HG03354 (cell line): Measurements from ENCODE around the gene IL24.
"Not testable (repeated sequence)": the region's sequence is repeated elsewhere in the genome, so short reads cannot be mapped to it uniquely, and the experiment has no call there.

Experiments used
- ATAC-seq: cut with Tn5 transposase; IDR thresholded peaks from one replicate; pipeline ENCODE4 v1.9.1; 2021; ENCODE audit warnings: mild to moderate bottlenecking; ENCODE audit not compliant: unreplicated experiment, poor library complexity, severe bottlenecking

IL24 gene

GRCh38 chr1:206897175-206897574, at the start of gene IL24:
IL24 (plus strand) TSS chr1:206897443; CDS start chr1:206897833, 390 bp downstream.
- ATAC-seq, result no peak

- ATAC-seq, result no peak
These were observed 49.3 kb upstream of the IL24 start for GRCh38 chr1:206847946-206848345.

GRCh38 chr1:206850401-206850800, 46.8 kb upstream of the IL24 start:
- ATAC-seq, result no peak

- ATAC-seq, result no peak
These were observed 45.8 kb upstream of the IL24 start for GRCh38 chr1:206851341-206852010.

GRCh38 chr1:206852662-206853061, 44.6 kb upstream of the IL24 start:
- ATAC-seq, result not testable (repeated sequence)

- ATAC-seq, result not testable (repeated sequence)
These were observed 43.5 kb upstream of the IL24 start for GRCh38 chr1:206853696-206854095.

GRCh38 chr1:206854401-206855129, 42.7 kb upstream of the IL24 start:
- no peak for ATAC-seq

GRCh38 chr1:206855859-206856258, 41.4 kb upstream of the IL24 start:
- ATAC-seq, result no peak

GRCh38 chr1:206856674-206857464, 40.4 kb upstream of the IL24 start:
- ATAC-seq, result no peak

GRCh38 chr1:206859082-206859521, 38.1 kb upstream of the IL24 start:
- no peak for ATAC-seq

- ATAC-seq, result no peak
These were observed 37.1 kb upstream of the IL24 start for GRCh38 chr1:206860165-206860564.

GRCh38 chr1:206863266-206863665, 34.0 kb upstream of the IL24 start:
- no peak for ATAC-seq

- no peak for ATAC-seq
These were observed 32.1 kb upstream of the IL24 start, which contains the start of gene IL20 for GRCh38 chr1:206864939-206865671. IL20 (plus strand) TSS chr1:206865623; CDS start chr1:206865853, 230 bp downstream.

GRCh38 chr1:206866062-206866461, 31.2 kb upstream of the IL24 start:
- no peak for ATAC-seq

- ATAC-seq, result no peak
These were observed 30.0 kb upstream of the IL24 start for GRCh38 chr1:206867239-206867638.

- ATAC-seq, result no peak
These were observed 29.5 kb upstream of the IL24 start for GRCh38 chr1:206867716-206868115.

- ATAC-seq, result no peak
These were observed 29.0 kb upstream of the IL24 start for GRCh38 chr1:206868264-206868663.

GRCh38 chr1:206872139-206872538, 25.1 kb upstream of the IL24 start:
- no peak for ATAC-seq

- no peak for ATAC-seq
These were observed 23.5 kb upstream of the IL24 start for GRCh38 chr1:206873603-206874188.
